ENCODE results near the gene TAF3. TPM values are rescaled to one million over a fixed set of nuclear protein-coding genes. Genes with fewer than 3 reads are reported as not detected.

TAF3 gene
- polyA plus RNA-seq, 3 donors: 1.6 to 3.9 (median 3.4) TPM

- H2AFZ ChIP-seq (ENCODE audit: insufficient read depth, low read depth, low read length, poor library complexity, severe bottlenecking): no peak overlapping the region
- no peaks in the 10 kb centered on the region for H3K4me1 ChIP-seq (ENCODE audit: control insufficient read depth in 1 of 2, insufficient read depth in 2 of 2, low read length in 2 of 2)
- H3K4me3 ChIP-seq (replicated peaks in 1 of 3; ENCODE audit: low read depth in 2 of 3, low read length in 3 of 3): no peak overlapping the region
- no peak overlapping the region for H3K9ac ChIP-seq (ENCODE audit: insufficient read depth, low read length, poor library complexity, severe bottlenecking)
- no peaks in the 10 kb centered on the region for H3K36me3 ChIP-seq (replicated peaks in 1 of 2; ENCODE audit: control insufficient read depth in 1 of 2, insufficient read depth in 2 of 2, low read length in 2 of 2)
- intact Hi-C loops (cut with micrococcal nuclease): no loop called here
- H3K9me3 ChIP-seq (replicated peaks in 1 of 2; ENCODE audit: control insufficient read depth in 1 of 2, insufficient read depth in 1 of 2, low read length in 2 of 2): peaks cover 0 to 51% of the 10 kb centered on the region in 2 donors
- TF ChIP-seq CTCF (IDR thresholded peaks at IDR 0.05): no peak
- H3K27me3 Mint-ChIP-seq (ENCODE audit: low read depth in 3 of 3): peaks cover 93 to 98% (median 97%) of the 10 kb centered on the region in 3 donors
- no peak for DNase-seq
- peak overlapping the region in 1 of 7 donors; percentile 65 for H3K27ac Mint-ChIP-seq
- H3K4me3 Mint-ChIP-seq: peak overlapping the region in 1 of 2 donors; percentile 78
- H3K27me3 ChIP-seq (ENCODE audit: control insufficient read depth in 2 of 2, insufficient read depth in 2 of 2, low read length in 2 of 2): peaks cover 88 to 99% of the 10 kb centered on the region in 2 donors
- 4% methylated on average over 12 of the region's 32 CpGs for WGBS (ENCODE audit: insufficient coverage)
- no peak overlapping the region for H3K4me2 ChIP-seq (replicated peaks; ENCODE audit: extremely low read depth, low read length, poor library complexity, severe bottlenecking)
- H3K4me1 Mint-ChIP-seq: peaks cover 13% of the 10 kb centered on the region
- H3K27ac ChIP-seq (ENCODE audit: low read depth in 1 of 2, low read length in 2 of 2): no peak overlapping the region
- H4K20me1 ChIP-seq (ENCODE audit: insufficient read depth, low read length): no peaks in the 10 kb centered on the region
- H3K79me2 ChIP-seq (ENCODE audit: insufficient read depth, low read length): no peaks in the 10 kb centered on the region
- peaks cover 0 to 31% (median 16%) of the 10 kb centered on the region in 7 donors for H3K9me3 Mint-ChIP-seq
- H3K36me3 Mint-ChIP-seq: peaks cover 0 to 8% of the 10 kb centered on the region in 2 donors
Observed at GRCh38 chr10:8037199-8037801, 219.0 kb downstream of the TAF3 start.

- H4K20me1 ChIP-seq (ENCODE audit: insufficient read depth, low read length): no peaks in the 10 kb centered on the region
- no peak overlapping the region for H3K4me3 ChIP-seq (replicated peaks in 1 of 3; ENCODE audit: low read depth in 2 of 3, low read length in 3 of 3)
- no peaks in the 10 kb centered on the region for H3K4me1 ChIP-seq (ENCODE audit: control insufficient read depth in 1 of 2, insufficient read depth in 2 of 2, low read length in 2 of 2)
- no peaks in the 10 kb centered on the region for H3K79me2 ChIP-seq (ENCODE audit: insufficient read depth, low read length)
- Mint-ChIP-seq H3K27ac (no peak overlapping the region), H3K4me1 (peaks cover 19% of the 10 kb centered on the region), H3K9me3 (peaks cover 0 to 27% (median 15%) of the 10 kb centered on the region in 7 donors), H3K36me3 (peaks cover 0 to 11% of the 10 kb centered on the region in 2 donors), H3K27me3 (ENCODE audit: low read depth in 3 of 3) (peaks cover 94 to 98% (median 97%) of the 10 kb centered on the region in 3 donors), H3K4me3 (peak overlapping the region in 1 of 2 donors; percentile 77)
- H3K9ac ChIP-seq (ENCODE audit: insufficient read depth, low read length, poor library complexity, severe bottlenecking): no peak overlapping the region
- H3K9me3 ChIP-seq (replicated peaks in 1 of 2; ENCODE audit: control insufficient read depth in 1 of 2, insufficient read depth in 1 of 2, low read length in 2 of 2): peaks cover 0 to 60% of the 10 kb centered on the region in 2 donors
- peaks cover 91 to 99% of the 10 kb centered on the region in 2 donors for H3K27me3 ChIP-seq (ENCODE audit: control insufficient read depth in 2 of 2, insufficient read depth in 2 of 2, low read length in 2 of 2)
- no peak overlapping the region for H3K27ac ChIP-seq (ENCODE audit: low read depth in 1 of 2, low read length in 2 of 2)
- no peak for TF ChIP-seq CTCF (IDR thresholded peaks at IDR 0.05)
- H2AFZ ChIP-seq (ENCODE audit: insufficient read depth, low read depth, low read length, poor library complexity, severe bottlenecking): no peak overlapping the region
- 11% methylated on average over 10 of the region's 22 CpGs for WGBS (ENCODE audit: insufficient coverage)
- intact Hi-C loops (cut with micrococcal nuclease): no loop called here
- H3K36me3 ChIP-seq (replicated peaks in 1 of 2; ENCODE audit: control insufficient read depth in 1 of 2, insufficient read depth in 2 of 2, low read length in 2 of 2): no peaks in the 10 kb centered on the region
- DNase-seq: no peak
- no peak overlapping the region for H3K4me2 ChIP-seq (replicated peaks; ENCODE audit: extremely low read depth, low read length, poor library complexity, severe bottlenecking)
Observed at GRCh38 chr10:8037941-8038894, 219.9 kb downstream of the TAF3 start.
